ENCODE measurements around the gene EIF2D. TPM values are rescaled to one million over a fixed set of nuclear protein-coding genes. Genes with fewer than 3 reads are reported as not detected.

Gene EIF2D
- total and polyA plus RNA-seq, 9 of the 15 experiments (the other 6 are each of a cell fraction or from before 2014, with no cell fraction given), result 81.1 to 138 (median 93.9) TPM

GRCh38 chr1:206583707-206584648 lies 28.3 kb downstream of the EIF2D start (continued):
- TF ChIP-seq ZNF217 (CRISPR knock-in tag; IDR thresholded peaks at IDR 0.05) (no peak), SP2 (IDR thresholded peaks at IDR 0.05; ENCODE audit: extremely low read depth, low read depth, low read length, poor library complexity, severe bottlenecking) (no peak), MBD2 (IDR thresholded peaks at IDR 0.05; ENCODE audit: borderline replicate concordance, low read depth) (no peak), SIN3B (IDR thresholded peaks at IDR 0.05; ENCODE audit: low read depth) (no peak), HDAC1 (IDR thresholded peaks at IDR 0.05) (no peak), E2F4 (CRISPR knock-in tag; IDR thresholded peaks at IDR 0.05; ENCODE audit: low read depth) (no peak), NRF1 (conservative IDR thresholded peaks at IDR 0.05 in 1 of 2, IDR thresholded peaks at IDR 0.05 in 1 of 2) (no peak), GATAD2B (IDR thresholded peaks at IDR 0.05; ENCODE audit: borderline replicate concordance) (no peak), ZNF551 (CRISPR knock-in tag; IDR thresholded peaks at IDR 0.05) (no peak), DEAF1 (CRISPR knock-in tag; IDR thresholded peaks at IDR 0.05) (peak; percentile 97), RNF2 (IDR thresholded peaks at IDR 0.05) (no peak), CREBBP (IDR thresholded peaks at IDR 0.05; ENCODE audit: low read depth, low read length) (no peak), FOXA3 (CRISPR knock-in tag; conservative IDR thresholded peaks at IDR 0.05 in 1 of 2, IDR thresholded peaks at IDR 0.05 in 1 of 2) (no peak), ZC3H4 (CRISPR knock-in tag; IDR thresholded peaks at IDR 0.05; ENCODE audit: borderline replicate concordance) (no peak), TFAM (CRISPR knock-in tag; conservative IDR thresholded peaks at IDR 0.05) (no peak), ZNF165 (CRISPR knock-in tag; IDR thresholded peaks at IDR 0.05; ENCODE audit: borderline replicate concordance) (no peak), TARDBP (IDR thresholded peaks at IDR 0.05) (no peak), ATF3 (IDR thresholded peaks at IDR 0.05) (no peak), ATF3 (CRISPR knock-in tag; conservative IDR thresholded peaks at IDR 0.05) (0 out of 2 replicates have a peak, but pooled peaks have one; percentile 24), ILK (tag; IDR thresholded peaks at IDR 0.05; ENCODE audit: borderline replicate concordance, low read depth) (no peak), TAF1 (IDR thresholded peaks at IDR 0.05; ENCODE audit: control insufficient read depth, extremely low read depth, insufficient read depth, low read length, severe bottlenecking) (no peak), MAZ (CRISPR knock-in tag; conservative IDR thresholded peaks at IDR 0.05 in 1 of 2, IDR thresholded peaks at IDR 0.05 in 1 of 2) (peak; percentile 16 to 84; a peak in 2 of 4 replicates), HDGF (IDR thresholded peaks at IDR 0.05) (peak; percentile 75; the same call in 1 of the 2 replicates), DMBX1 (CRISPR knock-in tag; IDR thresholded peaks at IDR 0.05; ENCODE audit: borderline replicate concordance) (no peak), ZNF699 (CRISPR knock-in tag; IDR thresholded peaks at IDR 0.05; ENCODE audit: insufficient replicate concordance) (no peak)
